ENCODE data around the gene MYO15B.

GRCh38 chr17:75630071-75630917 lies 42.7 kb downstream of the MYO15B start:
- TF ChIP-seq EZH2phosphoT487 (IDR thresholded peaks at IDR 0.05; ENCODE audit: low read depth, severe bottlenecking, unreplicated experiment): no peak
- TF ChIP-seq CTCF (IDR thresholded peaks at IDR 0.05; ENCODE audit: poor library complexity): no peak
